PC-9 (cell line): ENCODE results near the gene URB1.

ENCODE experiments used
- EZH2 ChIP-seq: fragments of 200-600 bp; sonication (generic); IDR thresholded peaks from 2 replicates; pipeline ENCODE4 v1.8.0; 2017; ENCODE audit warnings: antibody characterized with exemption, low read depth
- TF ChIP-seq, protein P1 (sequence below): fragments of 200-600 bp; sonication (generic); conservative IDR thresholded peaks from 2 replicates; pipeline ENCODE4 v1.6.1; 2017; ENCODE audit warnings: mixed run types, antibody characterized with exemption, mild to moderate bottlenecking, moderate library complexity

DNA sequence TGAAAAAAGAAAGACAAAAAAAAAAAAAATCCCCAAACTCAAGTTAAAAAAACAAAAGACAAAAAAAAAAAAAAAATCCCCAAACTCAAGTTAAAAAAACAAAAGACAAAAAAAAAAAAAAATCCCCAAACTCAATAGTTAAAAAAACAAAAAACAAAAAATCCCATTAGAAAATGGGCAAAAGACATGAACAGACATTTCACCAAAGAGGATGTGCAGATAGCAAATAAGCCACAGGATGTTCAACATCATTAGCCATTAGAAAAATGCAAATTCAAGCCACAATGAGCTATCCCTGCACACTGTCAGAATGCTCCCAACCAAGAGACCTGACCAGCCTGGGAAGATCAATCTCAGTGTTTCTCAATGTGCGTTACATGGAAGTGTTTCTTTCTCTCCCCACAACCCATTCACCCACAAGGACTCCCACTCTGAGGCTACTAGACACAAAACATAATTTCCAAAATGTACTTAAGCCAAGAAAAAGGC is 60.3 kb downstream of the URB1 start:
- TF ChIP-seq, protein P1, sequence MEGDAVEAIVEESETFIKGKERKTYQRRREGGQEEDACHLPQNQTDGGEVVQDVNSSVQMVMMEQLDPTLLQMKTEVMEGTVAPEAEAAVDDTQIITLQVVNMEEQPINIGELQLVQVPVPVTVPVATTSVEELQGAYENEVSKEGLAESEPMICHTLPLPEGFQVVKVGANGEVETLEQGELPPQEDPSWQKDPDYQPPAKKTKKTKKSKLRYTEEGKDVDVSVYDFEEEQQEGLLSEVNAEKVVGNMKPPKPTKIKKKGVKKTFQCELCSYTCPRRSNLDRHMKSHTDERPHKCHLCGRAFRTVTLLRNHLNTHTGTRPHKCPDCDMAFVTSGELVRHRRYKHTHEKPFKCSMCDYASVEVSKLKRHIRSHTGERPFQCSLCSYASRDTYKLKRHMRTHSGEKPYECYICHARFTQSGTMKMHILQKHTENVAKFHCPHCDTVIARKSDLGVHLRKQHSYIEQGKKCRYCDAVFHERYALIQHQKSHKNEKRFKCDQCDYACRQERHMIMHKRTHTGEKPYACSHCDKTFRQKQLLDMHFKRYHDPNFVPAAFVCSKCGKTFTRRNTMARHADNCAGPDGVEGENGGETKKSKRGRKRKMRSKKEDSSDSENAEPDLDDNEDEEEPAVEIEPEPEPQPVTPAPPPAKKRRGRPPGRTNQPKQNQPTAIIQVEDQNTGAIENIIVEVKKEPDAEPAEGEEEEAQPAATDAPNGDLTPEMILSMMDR = no peak
- no peak for TF ChIP-seq EZH2
